Esophagus (tissue), 2 donors: ENCODE results near the gene GUCY2C. TPM values are rescaled to one million over a fixed set of nuclear protein-coding genes. Genes with fewer than 3 reads are reported as not detected.

ENCODE experiments used
- H3K27ac ChIP-seq, 2 donors: one replicate each; pipeline ENCODE4 v1.5.1; 2013; ENCODE audit warnings: low read depth in 2 of 2, mild to moderate bottlenecking in 2 of 2, inconsistent platforms in 1 of 2, low read length in 1 of 2, moderate library complexity in 1 of 2
- H3K27me3 ChIP-seq, 2 donors: one replicate each; pipeline ENCODE4 v1.6.1; 2013; ENCODE audit warnings: low read length in 2 of 2, control low read depth in 1 of 2, mild to moderate bottlenecking in 1 of 2; ENCODE audit not compliant: insufficient read depth in 2 of 2, control insufficient read depth in 1 of 2
- H3K36me3 ChIP-seq, 2 donors: one replicate each; pipeline ENCODE4 v1.6.1; 2013; ENCODE audit warnings: low read length in 1 of 2; ENCODE audit not compliant: control insufficient read depth in 2 of 2, insufficient read depth in 2 of 2
- H3K4me1 ChIP-seq, 2 donors: one replicate each; pipeline ENCODE4 v1.6.1; 2013; ENCODE audit warnings: low read length in 1 of 2; ENCODE audit not compliant: control insufficient read depth in 2 of 2, insufficient read depth in 2 of 2
- H3K4me3 ChIP-seq, 2 donors: one replicate each; pipeline ENCODE4 v1.5.1; 2013; ENCODE audit warnings: low read length in 2 of 2, mild to moderate bottlenecking in 2 of 2, low read depth in 1 of 2, moderate library complexity in 1 of 2
- H3K9me3 ChIP-seq, 2 donors: one replicate each; pipeline ENCODE4 v1.6.1; 2013; ENCODE audit warnings: mild to moderate bottlenecking in 2 of 2, low read depth in 1 of 2, low read length in 1 of 2, moderate library complexity in 1 of 2; ENCODE audit not compliant: control insufficient read depth in 2 of 2, insufficient read depth in 1 of 2
- WGBS, 2 donors: extraction: QIAGEN DNeasy Blood & Tissue Kit; methylation state at CpG; one replicate each; pipeline ENCODE4 v1.1.7; 2013; 5-methylcytosine and 5-hydroxymethylcytosine counted together
- polyA plus RNA-seq, 2 donors: library from polyadenylated mRNA; stranded (reverse); fragments of 200-250 nt; gene quantifications; one replicate each; pipeline ENCODE4 v1.2.3, GENCODE V29; 2013
- donor health status: healthy with polysubstance abuse.
- donor health status: Bipolar disorder and iron deficiency.

GUCY2C gene
- polyA plus RNA-seq, 2 donors, result 0.05 to 0.39 TPM

DNA sequence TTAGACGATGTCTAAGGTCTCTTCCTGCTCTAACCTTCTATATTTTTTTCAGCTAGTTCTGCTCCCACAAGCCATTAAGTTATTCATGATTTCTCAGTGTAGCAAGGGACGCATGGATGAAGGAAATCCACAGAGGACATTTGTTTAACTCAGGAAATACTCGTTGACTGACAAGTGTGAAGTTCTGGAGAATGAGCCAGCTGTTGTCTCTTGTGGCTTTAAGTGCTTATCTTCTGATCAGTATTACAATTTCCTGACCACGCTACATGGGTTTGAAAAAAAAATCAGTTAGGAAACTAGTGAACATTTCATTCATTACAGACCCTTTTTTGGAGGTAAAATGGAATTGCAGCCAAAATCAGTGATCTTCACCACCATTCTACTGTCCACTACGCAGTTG, 53.1 kb downstream of the GUCY2C start:
- no peaks in the 10 kb centered on the region for H3K36me3 ChIP-seq
- H3K4me3 ChIP-seq, result no peak overlapping the region
- H3K27ac ChIP-seq, result no peak overlapping the region
- 59 to 60% methylated on average over 5 of the region's 5 CpGs for WGBS, 2 donors
- no peaks in the 10 kb centered on the region for H3K27me3 ChIP-seq
- H3K4me1 ChIP-seq, result no peaks in the 10 kb centered on the region
- no peaks in the 10 kb centered on the region for H3K9me3 ChIP-seq

DNA sequence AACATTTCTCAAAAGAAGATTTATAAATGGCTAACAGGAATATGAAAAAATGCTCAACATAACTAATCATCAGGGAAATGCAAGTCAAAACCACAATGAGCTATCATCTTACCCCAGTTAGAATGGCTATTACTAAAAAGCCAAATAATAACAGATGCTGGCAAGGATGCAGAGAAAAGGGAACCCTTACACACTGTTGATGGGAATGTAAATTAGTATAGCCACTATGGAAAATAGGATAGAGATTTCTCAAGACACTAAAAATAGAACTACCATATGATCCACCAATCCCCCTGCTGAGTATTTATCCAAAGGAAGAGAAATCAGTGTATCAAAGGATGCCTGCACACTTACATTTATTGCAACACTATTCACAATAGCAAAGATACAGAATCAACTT, 58.3 kb downstream of the GUCY2C start:
- H3K27ac ChIP-seq, result no peak overlapping the region
- no peaks in the 10 kb centered on the region for H3K9me3 ChIP-seq
- no peaks in the 10 kb centered on the region for H3K27me3 ChIP-seq
- no peak overlapping the region for H3K4me3 ChIP-seq
- no peaks in the 10 kb centered on the region for H3K36me3 ChIP-seq
- no peaks in the 10 kb centered on the region for H3K4me1 ChIP-seq

DNA sequence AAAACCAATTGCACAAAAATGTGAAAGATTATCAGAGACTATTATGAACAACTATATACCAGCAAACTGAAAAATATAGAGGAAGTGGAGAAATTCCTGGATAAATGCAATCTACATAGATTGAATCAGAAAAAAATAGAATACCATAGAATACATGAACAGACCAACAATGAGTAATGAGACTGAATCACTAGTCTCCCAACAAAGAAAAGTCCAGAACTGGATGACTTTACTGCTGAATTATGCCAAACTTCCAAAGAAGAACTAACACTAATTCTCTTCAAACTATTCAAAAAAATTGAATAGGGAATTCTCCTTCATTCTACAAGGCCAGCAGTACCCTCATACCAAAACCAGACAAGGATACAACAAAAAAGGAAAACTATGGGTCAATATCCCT, 60.6 kb downstream of the GUCY2C start:
- Histone ChIP-seq H3K4me1 (no peaks in the 10 kb centered on the region), H3K36me3 (no peaks in the 10 kb centered on the region), H3K27me3 (no peaks in the 10 kb centered on the region), H3K9me3 (no peaks in the 10 kb centered on the region), H3K27ac (no peak overlapping the region), H3K4me3 (no peak overlapping the region)

DNA sequence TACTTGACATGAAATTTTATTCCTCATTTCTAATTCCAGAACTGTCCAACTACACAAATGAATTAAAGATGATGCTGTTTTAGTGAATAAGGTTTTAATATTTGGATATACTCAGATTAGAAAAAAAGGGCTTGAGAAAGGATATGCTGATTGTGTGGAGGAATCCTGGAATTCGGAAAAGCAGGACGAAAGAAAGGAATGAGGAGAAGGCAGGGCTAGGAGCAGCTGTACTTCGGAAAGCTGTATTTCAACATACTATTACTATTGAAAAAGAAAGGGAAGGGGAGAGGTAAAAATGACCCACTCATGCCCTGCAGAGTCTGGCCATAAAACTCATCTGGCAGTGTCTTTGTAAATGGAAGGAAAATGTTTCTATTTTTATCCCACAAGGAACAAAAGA, 65.6 kb downstream of the GUCY2C start:
- 52 to 53% methylated on average over 3 of the region's 3 CpGs for WGBS, 2 donors

DNA sequence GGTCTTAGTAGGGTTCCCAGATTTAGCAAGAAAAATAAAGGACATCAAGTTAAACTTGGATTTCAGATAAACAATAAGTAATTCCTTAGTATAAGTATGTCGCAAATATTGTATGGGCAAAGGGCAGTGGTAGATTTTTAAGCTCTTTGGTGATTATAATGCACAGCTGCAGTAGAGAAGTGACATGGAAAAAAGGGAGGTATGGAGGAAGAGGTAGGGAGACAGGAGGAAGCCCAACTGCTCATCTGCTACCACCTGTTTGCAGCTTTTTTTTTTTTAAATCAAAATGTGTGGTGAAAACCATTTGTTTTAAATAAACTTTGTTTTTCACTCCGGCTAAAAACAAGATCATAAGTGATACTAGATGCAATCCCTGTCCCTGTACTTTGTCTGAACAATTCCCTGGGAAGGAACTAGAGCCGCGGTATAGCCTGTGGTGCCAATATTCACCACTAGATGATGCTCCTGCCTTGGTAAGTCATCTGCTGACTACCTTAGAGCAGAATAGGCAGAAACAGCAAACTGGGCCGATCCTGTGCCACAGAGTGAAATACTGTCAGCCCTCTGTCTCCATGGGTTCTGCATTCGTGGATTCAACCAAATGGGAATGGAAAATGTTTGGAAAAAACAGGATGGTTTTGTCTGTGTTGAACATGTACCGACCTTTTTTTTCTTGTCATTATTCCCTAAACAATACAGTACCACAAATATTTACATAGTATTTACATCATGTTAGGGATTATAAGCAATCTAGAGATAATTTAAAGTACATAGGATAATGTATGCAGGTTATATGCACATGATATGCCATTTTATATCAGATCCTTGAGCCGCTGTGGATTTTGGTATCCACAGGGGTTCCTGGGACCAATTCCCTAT, 66.3 kb downstream of the GUCY2C start:
- H3K4me1 ChIP-seq, result no peaks in the 10 kb centered on the region

More for the DNA sequence above, 65.6 kb downstream of the GUCY2C start:
- H3K36me3 ChIP-seq, result no peaks in the 10 kb centered on the region
- H3K27me3 ChIP-seq, result no peaks in the 10 kb centered on the region
- no peak overlapping the region for H3K27ac ChIP-seq
- no peaks in the 10 kb centered on the region for H3K4me1 ChIP-seq
- no peaks in the 10 kb centered on the region for H3K9me3 ChIP-seq
- H3K4me3 ChIP-seq, result no peak overlapping the region

DNA sequence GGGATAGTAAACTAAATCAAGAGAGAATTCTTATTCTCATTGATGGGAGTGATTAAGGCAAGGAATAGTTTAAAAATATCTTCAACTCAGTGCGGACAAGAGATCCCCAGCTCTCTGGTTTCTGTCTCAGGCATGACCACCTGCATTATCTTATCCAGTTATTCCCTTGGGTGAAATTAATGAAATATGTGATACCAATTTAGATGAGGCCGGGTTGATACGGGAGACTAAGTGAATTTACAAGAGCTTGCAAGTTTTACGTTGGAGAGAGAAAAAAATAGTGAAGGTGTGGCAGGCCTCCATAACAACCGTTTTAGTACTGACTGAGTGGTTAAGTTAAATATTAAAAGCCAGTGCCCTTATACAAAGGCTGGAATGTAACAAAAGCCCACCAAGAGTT, 67.6 kb downstream of the GUCY2C start:
- no peaks in the 10 kb centered on the region for H3K9me3 ChIP-seq
- H3K36me3 ChIP-seq, result no peaks in the 10 kb centered on the region
- no peaks in the 10 kb centered on the region for H3K4me1 ChIP-seq
- H3K27ac ChIP-seq, result no peak overlapping the region
- WGBS, 2 donors, result 72 to 79% methylated on average over 5 of the region's 5 CpGs
- no peak overlapping the region for H3K4me3 ChIP-seq
- H3K27me3 ChIP-seq, result no peaks in the 10 kb centered on the region

More for the DNA sequence above, 66.3 kb downstream of the GUCY2C start:
- 18 to 20% methylated on average over 8 of the region's 8 CpGs for WGBS, 2 donors
- no peak overlapping the region for H3K27ac ChIP-seq
- H3K4me3 ChIP-seq, result no peak overlapping the region
- H3K27me3 ChIP-seq, result no peaks in the 10 kb centered on the region
- H3K9me3 ChIP-seq, result no peaks in the 10 kb centered on the region
- H3K36me3 ChIP-seq, result no peaks in the 10 kb centered on the region

DNA sequence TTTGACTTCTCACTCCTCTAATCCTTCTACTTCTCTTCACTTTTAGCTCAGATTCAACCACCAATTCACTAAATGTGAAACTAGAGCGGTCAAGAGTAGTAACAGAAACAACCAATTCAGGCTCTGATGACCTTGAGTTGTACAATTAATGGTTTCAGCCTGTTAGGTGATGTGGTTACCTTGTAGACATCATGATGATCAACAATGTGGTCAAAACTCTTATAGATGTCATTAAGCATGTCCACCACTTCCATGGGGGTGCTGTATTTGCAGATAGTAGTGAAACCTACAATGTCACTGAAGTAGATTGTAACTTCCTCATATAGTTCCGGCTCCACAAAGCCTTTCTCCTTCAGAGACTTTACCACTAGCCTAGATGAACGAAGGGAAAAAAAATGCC, 74.6 kb downstream of the GUCY2C start:
- Histone ChIP-seq H3K4me1 (no peaks in the 10 kb centered on the region), H3K27ac (no peak overlapping the region), H3K9me3 (no peaks in the 10 kb centered on the region), H3K27me3 (no peaks in the 10 kb centered on the region), H3K4me3 (no peak overlapping the region), H3K36me3 (no peaks in the 10 kb centered on the region)
- 90 to 95% methylated on average over 3 of the region's 3 CpGs for WGBS, 2 donors

DNA sequence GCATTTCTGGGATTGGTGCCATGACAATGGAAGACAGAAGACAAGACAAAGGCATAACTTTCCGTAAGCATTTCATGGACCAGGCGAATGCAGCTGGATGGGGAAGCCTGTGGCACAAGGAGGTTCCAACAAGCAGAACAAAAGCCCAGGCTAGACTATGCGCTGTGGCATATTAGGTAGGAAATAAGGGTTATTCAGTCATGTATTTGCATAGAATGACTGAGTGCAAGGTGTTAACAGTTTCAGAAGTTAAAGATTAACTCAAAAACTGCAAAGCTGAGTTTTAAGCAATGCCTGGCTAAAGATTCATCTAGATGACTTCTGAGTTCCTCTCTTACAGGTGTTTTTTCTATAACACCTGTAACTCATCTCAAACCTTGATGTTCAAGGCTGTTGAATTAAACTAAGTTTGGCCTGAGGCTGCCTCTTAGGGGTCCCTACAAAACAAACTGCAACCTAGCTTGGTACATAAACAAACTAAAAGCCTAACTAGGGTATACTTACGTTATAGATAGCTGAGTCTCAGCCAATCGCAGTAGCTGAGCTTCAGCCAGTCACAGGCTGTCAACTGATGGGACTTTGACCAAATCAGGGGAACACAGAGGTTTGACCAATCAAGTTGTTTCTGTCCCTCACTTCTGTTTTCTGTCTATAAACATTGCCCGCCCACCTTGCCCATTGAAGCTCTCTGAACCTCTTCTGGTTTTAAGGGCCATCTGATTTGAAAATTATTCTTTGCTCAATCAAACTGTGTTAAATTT, 76.5 kb downstream of the GUCY2C start:
- Histone ChIP-seq H3K36me3 (no peaks in the 10 kb centered on the region), H3K4me3 (no peak overlapping the region), H3K27me3 (no peaks in the 10 kb centered on the region), H3K27ac (no peak overlapping the region), H3K9me3 (no peaks in the 10 kb centered on the region), H3K4me1 (no peaks in the 10 kb centered on the region)
- 72 to 79% methylated on average over 6 of the region's 6 CpGs for WGBS, 2 donors

DNA sequence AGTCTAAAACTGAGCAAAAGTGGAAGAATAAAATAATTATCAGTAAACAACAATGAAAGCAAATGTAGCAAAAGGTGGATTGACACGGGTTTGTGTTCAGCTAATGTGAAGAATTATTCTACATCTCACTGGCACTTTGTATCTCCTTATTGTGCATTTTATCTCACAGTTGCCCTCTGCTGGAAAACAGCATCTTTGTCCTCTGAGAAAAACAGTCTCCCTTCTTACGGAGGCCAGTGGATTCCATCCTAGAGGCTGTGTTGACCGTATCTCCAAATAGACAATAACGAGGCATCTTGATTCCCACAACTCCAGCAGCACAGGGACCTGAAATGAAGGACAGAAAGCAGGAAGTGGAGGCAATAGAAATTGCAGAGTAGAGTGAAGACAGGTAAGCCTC, 77.4 kb downstream of the GUCY2C start:
- Histone ChIP-seq H3K27me3 (no peaks in the 10 kb centered on the region), H3K4me1 (no peaks in the 10 kb centered on the region), H3K27ac (no peak overlapping the region), H3K36me3 (no peaks in the 10 kb centered on the region), H3K4me3 (no peak overlapping the region), H3K9me3 (no peaks in the 10 kb centered on the region)
- 46 to 59% methylated on average over 4 of the region's 4 CpGs for WGBS, 2 donors
